HepG2 (cell line): ENCODE measurements around the gene PLIN5. TPM values are rescaled to one million over a fixed set of nuclear protein-coding genes. Genes with fewer than 3 reads are reported as not detected.

ENCODE experiments used
- CREM ChIP-seq, 2 experiments: sonication (generic) in 1 of 2; formaldehyde crosslinking in 1 of 2; IDR thresholded peaks; 2 replicates each; pipeline versions ENCODE4 v1.4.0 to v1.6.1; 2016 to 2020; ENCODE audit warnings: antibody characterized with exemption in 1 of 2, mild to moderate bottlenecking in 1 of 2, missing genetic modification reagents in 1 of 2
- E2F1 ChIP-seq: sonication (generic); formaldehyde crosslinking; IDR thresholded peaks from 2 replicates; pipeline ENCODE4 v1.5.0; 2020; ENCODE audit warnings: missing genetic modification reagents
- GZF1 ChIP-seq: sonication (generic); formaldehyde crosslinking; IDR thresholded peaks from 2 replicates; pipeline ENCODE4 v1.5.1; 2020; ENCODE audit warnings: mild to moderate bottlenecking, missing genetic modification reagents
- HMGXB4 ChIP-seq, 2 experiments: sonication (generic) in 1 of 2; formaldehyde crosslinking in 1 of 2; IDR thresholded peaks; 2 replicates each; pipeline versions ENCODE4 v1.4.0 to v1.6.1; 2018 to 2020; ENCODE audit warnings: missing genetic modification reagents in 2 of 2, borderline replicate concordance in 1 of 2, low read depth in 1 of 2, mild to moderate bottlenecking in 1 of 2, missing biosample characterization in 1 of 2
- MAX ChIP-seq: IDR thresholded peaks from 2 replicates; pipeline ENCODE4 v1.6.1; 2012; ENCODE audit warnings: inconsistent platforms
- MYC ChIP-seq: sonication (generic); formaldehyde crosslinking; IDR thresholded peaks from 2 replicates; pipeline ENCODE4 v1.9.0; 2021; ENCODE audit warnings: missing genetic modification reagents, borderline replicate concordance
- NCOA1 ChIP-seq: sonication (generic); formaldehyde crosslinking; IDR thresholded peaks from 2 replicates; pipeline ENCODE4 v1.9.0; 2021; ENCODE audit warnings: missing genetic modification reagents
- NFYC ChIP-seq: IDR thresholded peaks from 2 replicates; pipeline ENCODE4 v1.6.1; 2016; ENCODE audit warnings: missing genetic modification reagents, missing compliant biosample characterization
- PBX2 ChIP-seq: IDR thresholded peaks from 2 replicates; pipeline ENCODE4 v1.6.1; 2016; ENCODE audit warnings: control low read depth
- PHF20 ChIP-seq: sonication (generic); formaldehyde crosslinking; IDR thresholded peaks from 2 replicates; pipeline ENCODE4 v1.5.0; 2020; ENCODE audit warnings: mild to moderate bottlenecking, missing genetic modification reagents
- PHF8 ChIP-seq: sonication (generic); formaldehyde crosslinking; IDR thresholded peaks from 2 replicates; pipeline ENCODE4 v1.5.0; 2020; ENCODE audit warnings: missing genetic modification reagents
- POLR2AphosphoS2 ChIP-seq: IDR thresholded peaks from 2 replicates; pipeline ENCODE4 v1.6.1; 2011; ENCODE audit warnings: low read depth, low read length, improper control_type of control experiment
- SNAPC2 ChIP-seq: sonication (generic); formaldehyde crosslinking; IDR thresholded peaks from 2 replicates; pipeline ENCODE4 v1.8.1; 2022; ENCODE audit warnings: mild to moderate bottlenecking, missing genetic modification reagents
- SP2 ChIP-seq: sonication (generic); formaldehyde crosslinking; IDR thresholded peaks from 2 replicates; pipeline ENCODE4 v1.5.1; 2020; ENCODE audit warnings: mild to moderate bottlenecking, missing genetic modification reagents
- ZNF143 ChIP-seq: sonication (generic); formaldehyde crosslinking; IDR thresholded peaks from 2 replicates; pipeline ENCODE4 v1.4.0; 2020; ENCODE audit warnings: missing genetic modification reagents
- ZNF512B ChIP-seq: sonication (generic); formaldehyde crosslinking; IDR thresholded peaks from 2 replicates; pipeline ENCODE4 v1.5.1; 2020; ENCODE audit warnings: missing genetic modification reagents, mild to moderate bottlenecking, borderline replicate concordance
- ZNF550 ChIP-seq: sonication (generic); formaldehyde crosslinking; IDR thresholded peaks from 2 replicates; pipeline ENCODE4 v1.4.0; 2020; ENCODE audit warnings: mild to moderate bottlenecking, missing genetic modification reagents, borderline replicate concordance
- ZNF569 ChIP-seq: sonication (generic); formaldehyde crosslinking; IDR thresholded peaks from 2 replicates; pipeline ENCODE4 v1.5.0; 2020; ENCODE audit warnings: mild to moderate bottlenecking, missing genetic modification reagents, moderate library complexity, borderline replicate concordance
- ZNF580 ChIP-seq: IDR thresholded peaks from 2 replicates; pipeline ENCODE4 v1.6.1; 2016; ENCODE audit warnings: low read depth, borderline replicate concordance
- ZNF614 ChIP-seq: IDR thresholded peaks from 2 replicates; pipeline ENCODE4 v1.6.1; 2018; ENCODE audit warnings: missing biosample characterization, missing genetic modification reagents, inconsistent platforms, borderline replicate concordance
- ZNF709 ChIP-seq: sonication (generic); formaldehyde crosslinking; IDR thresholded peaks from 2 replicates; pipeline ENCODE4 v1.5.0; 2020; ENCODE audit warnings: mild to moderate bottlenecking, missing genetic modification reagents
- polyA plus RNA-seq, 8 experiments: library from polyadenylated mRNA; depleted of rRNA in 3 of 8; stranded (reverse) in 7 of 8; unstranded in 1 of 8; fragments of >200 nt; fragmentation: Illumina TruSeq in 4 of 8; extraction: Trizol in 4 of 8; gene quantifications; 2 replicates each; pipeline versions ENCODE4 v1.2.1 to v1.2.3, GENCODE V29; 2011 to 2016; ENCODE audit warnings: low read depth in 4 of 8, missing spikeins in 1 of 8, mixed read lengths in 1 of 8; ENCODE audit not compliant: insufficient read depth in 1 of 8
- total RNA-seq, 5 experiments: library from RNA; depleted of rRNA; stranded (reverse); fragments of >200 nt; fragmentation: Illumina TruSeq; extraction: Trizol; gene quantifications; 2 replicates each; pipeline ENCODE4 v1.2.3, GENCODE V29; 2016; ENCODE audit warnings: low read depth in 1 of 5

PLIN5 gene
- total and polyA plus RNA-seq, 2 of the 13 experiments (the other 11 are each of a cell fraction or from before 2014, with no cell fraction given), result 1.8 to 4.8 TPM

- TF ChIP-seq HMGXB4 (CRISPR knock-in tag; IDR thresholded peaks at IDR 0.05; ENCODE audit: borderline replicate concordance in 1 of 2, low read depth in 1 of 2) (peak; percentile 75 to 82; a peak in 3 of 4 replicates), SNAPC2 (CRISPR knock-in tag) (no peak), ZNF709 (CRISPR knock-in tag) (no peak), ZNF550 (CRISPR knock-in tag) (no peak), PBX2 (CRISPR knock-in tag) (no peak), NCOA1 (CRISPR knock-in tag) (peak; percentile 44; the same call in 1 of the 2 replicates), ZNF569 (no peak), GZF1 (CRISPR knock-in tag) (no peak), ZNF580 (CRISPR knock-in tag) (peak; percentile 75; the same call in 1 of the 2 replicates), CREM (IDR thresholded peaks at IDR 0.05) (no peak), CREM (CRISPR knock-in tag; IDR thresholded peaks at IDR 0.05) (no peak), E2F1 (CRISPR knock-in tag) (no peak), SP2 (CRISPR knock-in tag) (no peak), MAX (peak; percentile 26; the same call in 1 of the 2 replicates), ZNF614 (CRISPR knock-in tag) (no peak), POLR2AphosphoS2 (no peak), ZNF143 (CRISPR knock-in tag) (no peak), ZNF512B (CRISPR knock-in tag) (no peak), PHF20 (CRISPR knock-in tag) (no peak), PHF8 (CRISPR knock-in tag) (peak; percentile 67), NFYC (CRISPR knock-in tag) (peak; percentile 77), MYC (CRISPR knock-in tag) (peak; percentile 27; the same call in 1 of the 2 replicates)
Measured at GRCh38 chr19:4580021-4580901, 45.2 kb upstream of the PLIN5 start (continued).
